Measurements from ENCODE around the gene PHTF1. TPM values are rescaled to one million over a fixed set of nuclear protein-coding genes. Genes with fewer than 3 reads are reported as not detected.

PHTF1 gene
- polyA plus RNA-seq (2013, experiment 1 of 2): 35.9 TPM
- polyA plus RNA-seq (2013, experiment 2 of 2): 36.6 TPM

GRCh38 chr1:113759333-113760101, at the start of gene PHTF1:
Gene PHTF1, minus strand, starts transcription at chr1:113759486. Its CDS starts 783 bp downstream, at chr1:113758703.
- Histone ChIP-seq H2BK5ac (ENCODE audit: low read length) (peak within 1 kb of the TSS; percentile 98), H2AFZ (ENCODE audit: low read length) (peak within 1 kb of the TSS; percentile 95), H2BK12ac (ENCODE audit: low read length) (no peak within 1 kb of the TSS), H3K23ac (ENCODE audit: low read depth, low read length, poor library complexity) (peak within 1 kb of the TSS; percentile 76), H3K4ac (ENCODE audit: low read length) (no peak within 1 kb of the TSS), H4K91ac (ENCODE audit: low read depth, low read length, poor library complexity) (no peak within 1 kb of the TSS), H3K27me3 (ENCODE audit: control insufficient read depth in 3 of 3, insufficient read depth in 3 of 3, low read depth in 1 of 3, low read length in 3 of 3) (no peaks in the 10 kb centered on the region), H2BK120ac (ENCODE audit: low read depth, low read length) (peak within 1 kb of the TSS; percentile 72), H3K4me3 (ENCODE audit: low read length in 2 of 2) (peak within 1 kb of the TSS; percentile 82 to 91), H3K9ac (ENCODE audit: low read depth, low read length, poor library complexity) (peak within 1 kb of the TSS; percentile 52), H3K9me3 (replicated peaks in 1 of 2; ENCODE audit: control insufficient read depth in 2 of 2, insufficient read depth in 1 of 2, low read depth in 1 of 2, low read length in 2 of 2) (no peaks in the 10 kb centered on the region), H3K4me1 (ENCODE audit: control insufficient read depth in 2 of 2, insufficient read depth in 1 of 2, low read depth in 1 of 2, low read length in 2 of 2) (peaks cover 0 to 4% of the 10 kb centered on the region in 2 donors), H3K18ac (ENCODE audit: low read length) (peak within 1 kb of the TSS; percentile 32), H3K27ac (replicated peaks; ENCODE audit: low read length) (peak within 1 kb of the TSS; percentile 93), H3K36me3 (replicated peaks in 1 of 2; ENCODE audit: control insufficient read depth in 2 of 2, insufficient read depth in 2 of 2, low read length in 2 of 2) (peaks cover 0 to 41% of the 10 kb centered on the region in 2 donors), H3K4me2 (ENCODE audit: insufficient read depth, low read length, poor library complexity, severe bottlenecking) (peak within 1 kb of the TSS; percentile 68), H2BK15ac (ENCODE audit: low read length) (peak within 1 kb of the TSS; percentile 64), H2AK5ac (ENCODE audit: low read depth, low read length) (peak within 1 kb of the TSS; percentile 74), H3K79me1 (ENCODE audit: low read depth, low read length) (no peaks in the 10 kb centered on the region), H3K14ac (ENCODE audit: low read length) (no peak within 1 kb of the TSS), H4K8ac (ENCODE audit: low read depth, low read length) (no peak within 1 kb of the TSS)
- no CpG with 5 or more reads among the region's 47 CpGs for WGBS, 2 donors (ENCODE audit: extremely low coverage in 2 of 2, insufficient read length in 2 of 2, insufficient replicate concordance in 1 of 2)
- peak; percentile 73 for DNase-seq (ENCODE audit: low spot score)

GRCh38 chr1:113808450-113809195, 49.3 kb upstream of the PHTF1 start:
- Histone ChIP-seq H4K91ac (ENCODE audit: low read depth, low read length, poor library complexity) (no peak overlapping the region), H3K23ac (ENCODE audit: low read depth, low read length, poor library complexity) (no peak overlapping the region), H3K9ac (ENCODE audit: low read depth, low read length, poor library complexity) (no peak overlapping the region), H2AFZ (ENCODE audit: low read length) (no peak overlapping the region), H2BK5ac (ENCODE audit: low read length) (no peak overlapping the region), H4K8ac (ENCODE audit: low read depth, low read length) (no peak overlapping the region), H3K36me3 (replicated peaks in 1 of 2; ENCODE audit: control insufficient read depth in 2 of 2, insufficient read depth in 2 of 2, low read length in 2 of 2) (peaks cover 0 to 30% of the 10 kb centered on the region in 2 donors), H3K14ac (ENCODE audit: low read length) (no peak overlapping the region), H2BK120ac (ENCODE audit: low read depth, low read length) (no peak overlapping the region), H2BK12ac (ENCODE audit: low read length) (no peak overlapping the region), H3K4me3 (ENCODE audit: low read length in 2 of 2) (no peak overlapping the region), H2AK5ac (ENCODE audit: low read depth, low read length) (no peak overlapping the region), H3K4ac (ENCODE audit: low read length) (no peak overlapping the region), H3K27me3 (ENCODE audit: control insufficient read depth in 3 of 3, insufficient read depth in 3 of 3, low read depth in 1 of 3, low read length in 3 of 3) (no peaks in the 10 kb centered on the region), H3K27ac (replicated peaks; ENCODE audit: low read length) (no peak overlapping the region), H3K18ac (ENCODE audit: low read length) (no peak overlapping the region), H3K79me1 (ENCODE audit: low read depth, low read length) (peaks cover 6% of the 10 kb centered on the region), H2BK15ac (ENCODE audit: low read length) (no peak overlapping the region), H3K9me3 (replicated peaks in 1 of 2; ENCODE audit: control insufficient read depth in 2 of 2, insufficient read depth in 1 of 2, low read depth in 1 of 2, low read length in 2 of 2) (peaks cover 0 to 32% of the 10 kb centered on the region in 2 donors), H3K4me2 (ENCODE audit: insufficient read depth, low read length, poor library complexity, severe bottlenecking) (no peak overlapping the region), H3K4me1 (ENCODE audit: control insufficient read depth in 2 of 2, insufficient read depth in 1 of 2, low read depth in 1 of 2, low read length in 2 of 2) (peaks cover 1 to 4% of the 10 kb centered on the region in 2 donors)
- DNase-seq (ENCODE audit: low spot score): no peak
- no CpG with 5 or more reads among the region's 4 CpGs for WGBS, 2 donors (ENCODE audit: extremely low coverage in 2 of 2, insufficient read length in 2 of 2, insufficient replicate concordance in 1 of 2)

- Histone ChIP-seq H2BK120ac (ENCODE audit: low read depth, low read length) (no peak overlapping the region), H3K18ac (ENCODE audit: low read length) (no peak overlapping the region), H3K14ac (ENCODE audit: low read length) (no peak overlapping the region), H2BK15ac (ENCODE audit: low read length) (no peak overlapping the region), H3K9ac (ENCODE audit: low read depth, low read length, poor library complexity) (no peak overlapping the region), H2AFZ (ENCODE audit: low read length) (no peak overlapping the region), H3K27ac (replicated peaks; ENCODE audit: low read length) (no peak overlapping the region), H3K4me2 (ENCODE audit: insufficient read depth, low read length, poor library complexity, severe bottlenecking) (no peak overlapping the region), H3K4ac (ENCODE audit: low read length) (no peak overlapping the region), H3K9me3 (replicated peaks in 1 of 2; ENCODE audit: control insufficient read depth in 2 of 2, insufficient read depth in 1 of 2, low read depth in 1 of 2, low read length in 2 of 2) (peaks cover 0 to 42% of the 10 kb centered on the region in 2 donors), H3K36me3 (replicated peaks in 1 of 2; ENCODE audit: control insufficient read depth in 2 of 2, insufficient read depth in 2 of 2, low read length in 2 of 2) (peaks cover 0 to 30% of the 10 kb centered on the region in 2 donors), H3K4me3 (ENCODE audit: low read length in 2 of 2) (no peak overlapping the region), H3K23ac (ENCODE audit: low read depth, low read length, poor library complexity) (no peak overlapping the region), H2AK5ac (ENCODE audit: low read depth, low read length) (no peak overlapping the region), H4K8ac (ENCODE audit: low read depth, low read length) (no peak overlapping the region), H4K91ac (ENCODE audit: low read depth, low read length, poor library complexity) (no peak overlapping the region), H3K79me1 (ENCODE audit: low read depth, low read length) (peaks cover 2% of the 10 kb centered on the region), H2BK5ac (ENCODE audit: low read length) (no peak overlapping the region), H3K27me3 (ENCODE audit: control insufficient read depth in 3 of 3, insufficient read depth in 3 of 3, low read depth in 1 of 3, low read length in 3 of 3) (no peaks in the 10 kb centered on the region), H2BK12ac (ENCODE audit: low read length) (no peak overlapping the region), H3K4me1 (ENCODE audit: control insufficient read depth in 2 of 2, insufficient read depth in 1 of 2, low read depth in 1 of 2, low read length in 2 of 2) (peaks cover 0 to 4% of the 10 kb centered on the region in 2 donors)
- no CpG with 5 or more reads among the region's 4 CpGs for WGBS, 2 donors (ENCODE audit: extremely low coverage in 2 of 2, insufficient read length in 2 of 2, insufficient replicate concordance in 1 of 2)
- no peak for DNase-seq (ENCODE audit: low spot score)
These were observed 46.4 kb upstream of the PHTF1 start for GRCh38 chr1:113805639-113806038.

GRCh38 chr1:113805256-113805531, 45.9 kb upstream of the PHTF1 start:
- Histone ChIP-seq H3K9me3 (replicated peaks in 1 of 2; ENCODE audit: control insufficient read depth in 2 of 2, insufficient read depth in 1 of 2, low read depth in 1 of 2, low read length in 2 of 2) (peaks cover 0 to 42% of the 10 kb centered on the region in 2 donors), H3K4me2 (ENCODE audit: insufficient read depth, low read length, poor library complexity, severe bottlenecking) (no peak overlapping the region), H3K79me1 (ENCODE audit: low read depth, low read length) (peaks cover 2% of the 10 kb centered on the region), H3K4ac (ENCODE audit: low read length) (no peak overlapping the region), H3K4me3 (ENCODE audit: low read length in 2 of 2) (no peak overlapping the region), H3K9ac (ENCODE audit: low read depth, low read length, poor library complexity) (no peak overlapping the region), H3K23ac (ENCODE audit: low read depth, low read length, poor library complexity) (no peak overlapping the region), H3K4me1 (ENCODE audit: control insufficient read depth in 2 of 2, insufficient read depth in 1 of 2, low read depth in 1 of 2, low read length in 2 of 2) (peaks cover 0 to 2% of the 10 kb centered on the region in 2 donors), H2BK12ac (ENCODE audit: low read length) (no peak overlapping the region), H2BK5ac (ENCODE audit: low read length) (no peak overlapping the region), H2AFZ (ENCODE audit: low read length) (no peak overlapping the region), H3K14ac (ENCODE audit: low read length) (no peak overlapping the region), H3K18ac (ENCODE audit: low read length) (no peak overlapping the region), H3K27ac (replicated peaks; ENCODE audit: low read length) (no peak overlapping the region), H2BK120ac (ENCODE audit: low read depth, low read length) (no peak overlapping the region), H3K36me3 (replicated peaks in 1 of 2; ENCODE audit: control insufficient read depth in 2 of 2, insufficient read depth in 2 of 2, low read length in 2 of 2) (peaks cover 0 to 30% of the 10 kb centered on the region in 2 donors), H2BK15ac (ENCODE audit: low read length) (no peak overlapping the region), H4K91ac (ENCODE audit: low read depth, low read length, poor library complexity) (no peak overlapping the region), H2AK5ac (ENCODE audit: low read depth, low read length) (no peak overlapping the region), H3K27me3 (ENCODE audit: control insufficient read depth in 3 of 3, insufficient read depth in 3 of 3, low read depth in 1 of 3, low read length in 3 of 3) (no peaks in the 10 kb centered on the region), H4K8ac (ENCODE audit: low read depth, low read length) (no peak overlapping the region)
- no peak for DNase-seq (ENCODE audit: low spot score)
- no CpG with 5 or more reads among the region's 6 CpGs for WGBS, 2 donors (ENCODE audit: extremely low coverage in 2 of 2, insufficient read length in 2 of 2, insufficient replicate concordance in 1 of 2)

All from neuronal stem cell (in vitro differentiated cells).